Endothelial cell of umbilical vein (primary cell): ENCODE measurements around the gene MBD1. TPM values are rescaled to one million over a fixed set of nuclear protein-coding genes. Genes with fewer than 3 reads are reported as not detected.

ENCODE experiments used
- BruUV-seq: library from RNA; stranded (reverse); fragments of 400-500 nt; replicated peaks from 2 replicates; lab custom pipeline; 2021; lab: Mats Ljungman, UMichigan
- CTCF ChIA-PET: fragments of 300-600, 350-600 bp; sonication (Branson Sonifier 250); formaldehyde crosslinking; loops from one replicate; lab custom pipeline; 2021; ENCODE audit warnings: antibody characterized with exemption, inconsistent platforms; lab: Charles Lee
- POLR2A ChIA-PET: fragments of 300-600, 350-600 bp; sonication (Branson Sonifier 250); formaldehyde crosslinking; loops from one replicate; lab custom pipeline; 2021; ENCODE audit warnings: antibody characterized with exemption, inconsistent platforms; lab: Charles Lee
- DNase-seq: peaks from one replicate; pipeline ENCODE4 v3.0.0-alpha.2; 2011; ENCODE audit warnings: low read depth, low spot score
- FAIRE-seq: peaks from 2 replicates; lab custom pipeline; 2011; peaks lifted over from hg19 to GRCh38; lab: Jason Lieb, UNC
- H2AFZ ChIP-seq: 2 replicates; pipeline ENCODE4 v1.6.0; 2012; ENCODE audit warnings: low read depth, low read length, control low read depth, inconsistent platforms
- H3K27ac ChIP-seq: 2 replicates; pipeline ENCODE4 v1.5.1; 2011; ENCODE audit warnings: low read depth, mild to moderate bottlenecking, control low read depth, low read length, moderate library complexity; ENCODE audit not compliant: insufficient read depth
- H3K27me3 ChIP-seq, 2 experiments: 2 replicates each; pipeline versions ENCODE4 v1.6.0 to v1.6.1; 2011; ENCODE audit warnings: low read length in 2 of 2, mixed read lengths in 1 of 2; ENCODE audit not compliant: control insufficient read depth in 2 of 2, insufficient read depth in 2 of 2
- H3K36me3 ChIP-seq, 2 experiments: 2 replicates in 1 of 2; 3 replicates in 1 of 2; pipeline ENCODE4 v1.5.1; 2011; ENCODE audit warnings: low read length in 2 of 2, mild to moderate bottlenecking in 1 of 2, moderate library complexity in 1 of 2; ENCODE audit not compliant: control insufficient read depth in 2 of 2, insufficient read depth in 2 of 2; ENCODE audit errors: extremely low read depth in 1 of 2
- H3K4me1 ChIP-seq: 3 replicates; pipeline ENCODE4 v1.5.1; 2011; ENCODE audit warnings: mild to moderate bottlenecking, low read length; ENCODE audit not compliant: control insufficient read depth, insufficient read depth; ENCODE audit errors: extremely low read depth
- H3K4me2 ChIP-seq: 2 replicates; pipeline ENCODE4 v1.6.1; 2011; ENCODE audit warnings: low read length, control low read depth, mixed read lengths; ENCODE audit not compliant: insufficient read depth
- H3K4me3 ChIP-seq, 3 experiments: fragments of 200-600 bp in 1 of 3; sonication (generic), shearing (Covaris generic) in 1 of 3; replicated peaks in 1 of 3; 2 replicates each; pipeline ENCODE4 v1.5.1; 2011 to 2016; ENCODE audit warnings: control low read depth in 3 of 3, low read length in 3 of 3, mild to moderate bottlenecking in 2 of 3, inconsistent platforms in 1 of 3, low read depth in 1 of 3, moderate library complexity in 1 of 3; ENCODE audit not compliant: insufficient read depth in 1 of 3
- H3K79me2 ChIP-seq: 2 replicates; pipeline ENCODE4 v1.6.0; 2012; ENCODE audit warnings: low read length, inconsistent platforms; ENCODE audit not compliant: control insufficient read depth, insufficient read depth
- H3K9ac ChIP-seq: replicated peaks from 2 replicates; pipeline ENCODE3; 2011; ENCODE audit warnings: low read length, control low read depth; ENCODE audit not compliant: insufficient read depth; ENCODE audit errors: extremely low read depth
- H3K9me1 ChIP-seq: replicated peaks from 3 replicates; pipeline ENCODE4 v1.6.0; 2011; ENCODE audit warnings: mild to moderate bottlenecking, low read length; ENCODE audit not compliant: control insufficient read depth, insufficient read depth; ENCODE audit errors: extremely low read depth
- H3K9me3 ChIP-seq: replicated peaks from 2 replicates; pipeline ENCODE4 v1.5.1; 2012; ENCODE audit warnings: low read length, inconsistent platforms; ENCODE audit not compliant: control insufficient read depth, insufficient read depth
- H4K20me1 ChIP-seq: replicated peaks from 2 replicates; pipeline ENCODE3; 2011; ENCODE audit warnings: mild to moderate bottlenecking, low read length; ENCODE audit not compliant: control insufficient read depth, insufficient read depth; ENCODE audit errors: extremely low read depth
- CTCF ChIP-seq, 2 donors: IDR thresholded peaks; 1 replicate in 1 of 2; 2 replicates in 1 of 2; pipeline ENCODE4 v1.5.1; 2011; ENCODE audit warnings: low read length in 2 of 2, mild to moderate bottlenecking in 2 of 2, moderate library complexity in 2 of 2, control low read depth in 1 of 2, inconsistent platforms in 1 of 2, low read depth in 1 of 2; ENCODE audit not compliant: insufficient read depth in 1 of 2; ENCODE audit errors: extremely low read depth in 1 of 2
- EZH2 ChIP-seq: IDR thresholded peaks from 2 replicates; pipeline ENCODE4 v1.6.1; 2012; ENCODE audit warnings: borderline replicate concordance, low read depth, mild to moderate bottlenecking, moderate library complexity, low read length, inconsistent platforms; ENCODE audit not compliant: severe bottlenecking
- FOS ChIP-seq: IDR thresholded peaks from 2 replicates; pipeline ENCODE4 v1.6.1; 2011; ENCODE audit warnings: mild to moderate bottlenecking, low read length, moderate library complexity, borderline replicate concordance; ENCODE audit not compliant: insufficient read depth
- GATA2 ChIP-seq: IDR thresholded peaks from 2 replicates; pipeline ENCODE4 v1.7.0; 2011; ENCODE audit warnings: low read depth, mild to moderate bottlenecking, moderate library complexity, mixed read lengths, low read length; ENCODE audit not compliant: insufficient read length, insufficient read depth
- JUN ChIP-seq: IDR thresholded peaks from 2 replicates; pipeline ENCODE4 v1.6.1; 2011; ENCODE audit warnings: borderline replicate concordance, low read depth; ENCODE audit not compliant: insufficient read length, insufficient read depth
- MYC ChIP-seq: IDR thresholded peaks from one replicate; pipeline ENCODE4 v1.6.1; 2011; ENCODE audit warnings: mild to moderate bottlenecking, low read depth, low read length
- POLR2A ChIP-seq: IDR thresholded peaks from 2 replicates; pipeline ENCODE4 v1.6.1; 2012; ENCODE audit warnings: low read depth, mild to moderate bottlenecking, control low read depth, low read length
- POLR2AphosphoS5 ChIP-seq: IDR thresholded peaks from 2 replicates; pipeline ENCODE4 v1.6.1; 2012; ENCODE audit warnings: low read depth, mild to moderate bottlenecking, control low read depth, low read length, moderate library complexity; ENCODE audit not compliant: insufficient read depth
- dilution Hi-C: fragments of 300-500 bp; cut with MboI; formaldehyde crosslinking; loops from one replicate; pipeline ENCODE4 v1.15.0; 2019; ENCODE audit warnings: low sequenced_read_pairs; ENCODE audit not compliant: extremely low pct_ligation_motif_present
- intact Hi-C: fragments of 100-400 bp; cut with micrococcal nuclease; formaldehyde crosslinking; loops from one replicate; pipeline ENCODE4 v1.10.0; 2022
- polyA plus RNA-seq, 4 experiments: library from polyadenylated mRNA; depleted of rRNA in 3 of 4; stranded (reverse) in 3 of 4; unstranded in 1 of 4; fragments of >200 nt; gene quantifications; 2 replicates each; pipeline versions ENCODE4 v1.2.1 to v1.2.3, GENCODE V29; 2011 to 2012; ENCODE audit warnings: missing spikeins in 1 of 4
- total RNA-seq: library from RNA; stranded (reverse); gene quantifications from 2 replicates; pipeline ENCODE4 v1.2.3, GENCODE V29; 2021
- TF ChIP-seq, protein P1 (sequence below): IDR thresholded peaks from 2 replicates; pipeline ENCODE4 v1.6.1; 2011; ENCODE audit not compliant: insufficient read depth, insufficient read length

Gene MBD1
- total and polyA plus RNA-seq, 2 donors (not counting 3 experiments of a cell fraction or from before 2014, with no cell fraction given): 57.2 to 77.5 TPM

- no peaks in the 10 kb centered on the region for H3K79me2 ChIP-seq
- no peak overlapping the region for H2AFZ ChIP-seq
- no peak overlapping the region for H3K4me2 ChIP-seq
- H3K4me3 ChIP-seq: no peak overlapping the region
- FAIRE-seq: no peak
- no peaks in the 10 kb centered on the region for H3K27me3 ChIP-seq
- TF ChIP-seq, protein P1, sequence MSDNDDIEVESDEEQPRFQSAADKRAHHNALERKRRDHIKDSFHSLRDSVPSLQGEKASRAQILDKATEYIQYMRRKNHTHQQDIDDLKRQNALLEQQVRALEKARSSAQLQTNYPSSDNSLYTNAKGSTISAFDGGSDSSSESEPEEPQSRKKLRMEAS: no peak
- TF ChIP-seq FOS: no peak
- no peak for TF ChIP-seq POLR2AphosphoS5
- TF ChIP-seq CTCF (IDR thresholded peaks at IDR 0.05; ENCODE audit: extremely low read depth in 1 of 2, insufficient read depth in 1 of 2, low read depth in 1 of 2, low read length in 2 of 2): no peak
- no peak for TF ChIP-seq POLR2A
- no peak for TF ChIP-seq MYC
- no peak for TF ChIP-seq EZH2
- TF ChIP-seq JUN: no peak
- no peak for TF ChIP-seq GATA2
- BruUV-seq: no TSS peak
- no peak overlapping the region for H3K27ac ChIP-seq
- H3K9ac ChIP-seq: no peak overlapping the region
- dilution Hi-C loops: no loop called here
- no peaks in the 10 kb centered on the region for H3K9me1 ChIP-seq
- intact Hi-C loops: no loop called here
- peaks cover 5% of the 10 kb centered on the region for H3K4me1 ChIP-seq
- POLR2A ChIA-PET: no interaction called here
- H3K9me3 ChIP-seq: no peaks in the 10 kb centered on the region
- H3K36me3 ChIP-seq: peaks cover 27 to 63% of the 10 kb centered on the region in 2 experiments
- DNase-seq: no peak
- CTCF ChIA-PET: interaction anchor here (0.8 kb wide), 1 partner anchor 9 kb away, joined by 3 read pairs; the partner anchor contains the start of gene MBD1
- no peaks in the 10 kb centered on the region for H4K20me1 ChIP-seq
Measured at GRCh38 chr18:50272568-50272967, 8.8 kb downstream of the MBD1 start.
